Stimulated activated CD8-positive, alpha-beta memory T cell treated with anti-CD3 and anti-CD28 coated beads, Interleukin-12 subunit alpha, Interleukin-12 subunit beta, amount 100 ng/mL, for 24 hours (primary cell): Measurements from ENCODE around the gene TMEM243.

Experiments
- DNase-seq: peaks from one replicate; pipeline ENCODE4 v3.0.0-alpha.2; 2020; ENCODE audit errors: extremely low read depth

TMEM243 gene

GRCh38 chr7:87159538-87159937, 60.0 kb downstream of the TMEM243 start:
- DNase-seq = no peak

- DNase-seq = no peak
Observed at GRCh38 chr7:87156709-87157108, 62.8 kb downstream of the TMEM243 start.

- no peak for DNase-seq
Observed at GRCh38 chr7:87155788-87156187, 63.7 kb downstream of the TMEM243 start.

- no peak for DNase-seq
Observed at GRCh38 chr7:87154569-87154968, 65.0 kb downstream of the TMEM243 start.

GRCh38 chr7:87154166-87154565, 65.4 kb downstream of the TMEM243 start:
- DNase-seq = no peak

GRCh38 chr7:87152897-87153641, 66.5 kb downstream of the TMEM243 start:
- no peak for DNase-seq

- peak; percentile 80 for DNase-seq
Observed at GRCh38 chr7:87152112-87152896, 67.2 kb downstream of the TMEM243 start, which contains the start of gene DMTF1. Gene DMTF1 (plus strand): TSS chr7:87152453. CDS start chr7:87164942, 12,489 bp downstream.

- no peak for DNase-seq
Observed at GRCh38 chr7:87151729-87152111, 67.8 kb downstream of the TMEM243 start.

- no peak for DNase-seq
Observed at GRCh38 chr7:87151002-87151728, 68.4 kb downstream of the TMEM243 start.

- DNase-seq = no peak
Observed at GRCh38 chr7:87148332-87148955, 71.1 kb downstream of the TMEM243 start.

GRCh38 chr7:87147500-87147899, 72.0 kb downstream of the TMEM243 start:
- DNase-seq = no peak

- DNase-seq = no peak
Observed at GRCh38 chr7:87146740-87147386, 72.7 kb downstream of the TMEM243 start.
